ENCODE data around the gene TMEM209. TPM values are rescaled to one million over a fixed set of nuclear protein-coding genes. Genes with fewer than 3 reads are reported as not detected.
A peak's percentile ranks its signal among the peaks of the same experiment; 100 is the strongest.
"Not testable (repeated sequence)": the region's sequence is repeated elsewhere in the genome, so short reads cannot be mapped to it uniquely, and the experiment has no call there.

The TMEM209 gene
- total RNA-seq: 10 to 100 TPM; 36.0 to 37.3 TPM

- Mint-ChIP-seq H3K27me3 (ENCODE audit: low read depth) (no peaks in the 10 kb centered on the region), H3K9me3 (no peaks in the 10 kb centered on the region), H3K36me3 (ENCODE audit: low read depth) (peaks cover 23% of the 10 kb centered on the region), H3K27ac (peak within 1 kb of the TSS; percentile 98), H3K4me3 (peak within 1 kb of the TSS; percentile 98), H3K4me1 (ENCODE audit: low read depth) (peaks cover 33% of the 10 kb centered on the region)
- intact Hi-C loops (cut with micrococcal nuclease): loop anchor here (1.0 to 2.0 kb wide), 5 partner anchors 25 to 235 kb away; partner anchors contain the start of genes CEP41 and KLHDC10
- CTCF ChIA-PET: interaction anchor here (0.5 to 1.7 kb wide), 4 partner anchors 18 to 133 kb away, joined by 3 to 5 read pairs (median 3); no protein-coding TSS in a partner anchor
- peak; percentile 97 for DNase-seq
Observed at GRCh38 chr7:130205084-130205947, at the start of gene TMEM209. Gene TMEM209, minus strand, starts transcription at chr7:130205406. Its CDS starts 31 bp downstream, at chr7:130205375.

GRCh38 chr7:130254555-130254954, 49.3 kb upstream of the TMEM209 start:
- no peak for DNase-seq
- Mint-ChIP-seq H3K36me3 (ENCODE audit: low read depth) (peaks cover 1% of the 10 kb centered on the region), H3K9me3 (peaks cover 21% of the 10 kb centered on the region), H3K27ac (no peak overlapping the region), H3K4me1 (ENCODE audit: low read depth) (no peaks in the 10 kb centered on the region), H3K4me3 (no peak overlapping the region), H3K27me3 (ENCODE audit: low read depth) (no peaks in the 10 kb centered on the region)
- intact Hi-C loops (cut with micrococcal nuclease): no loop called here
- CTCF ChIA-PET: no interaction called here

- H3K27ac Mint-ChIP-seq; H3K9me3 Mint-ChIP-seq; CTCF ChIA-PET; H3K4me3 Mint-ChIP-seq; intact Hi-C loops (cut with micrococcal nuclease); DNase-seq; H3K27me3 Mint-ChIP-seq (ENCODE audit: low read depth); H3K36me3 Mint-ChIP-seq (ENCODE audit: low read depth); H3K4me1 Mint-ChIP-seq (ENCODE audit: low read depth): not testable (repeated sequence)
Observed at GRCh38 chr7:130249626-130250025, 44.4 kb upstream of the TMEM209 start.

- H3K9me3 Mint-ChIP-seq; H3K27me3 Mint-ChIP-seq (ENCODE audit: low read depth); H3K36me3 Mint-ChIP-seq (ENCODE audit: low read depth); H3K4me3 Mint-ChIP-seq; H3K4me1 Mint-ChIP-seq (ENCODE audit: low read depth); H3K27ac Mint-ChIP-seq; CTCF ChIA-PET; intact Hi-C loops (cut with micrococcal nuclease); DNase-seq: not testable (repeated sequence)
Observed at GRCh38 chr7:130248842-130249241, 43.6 kb upstream of the TMEM209 start.

GRCh38 chr7:130246491-130246890, 41.3 kb upstream of the TMEM209 start:
- CTCF ChIA-PET; H3K27me3 Mint-ChIP-seq (ENCODE audit: low read depth); H3K27ac Mint-ChIP-seq; H3K4me3 Mint-ChIP-seq; DNase-seq; H3K36me3 Mint-ChIP-seq (ENCODE audit: low read depth); H3K9me3 Mint-ChIP-seq; intact Hi-C loops (cut with micrococcal nuclease); H3K4me1 Mint-ChIP-seq (ENCODE audit: low read depth): not testable (repeated sequence)

- CTCF ChIA-PET: interaction anchor here (0.6 to 2.1 kb wide), 20 partner anchors 15 to 604 kb away, joined by 3 to 20 read pairs (median 3); no protein-coding TSS in a partner anchor
- H3K27ac Mint-ChIP-seq: not testable (repeated sequence)
Observed at GRCh38 chr7:130243486-130243885, 38.3 kb upstream of the TMEM209 start.

GRCh38 chr7:130242198-130243014, 37.2 kb upstream of the TMEM209 start:
- peaks cover 5% of the 10 kb centered on the region for H3K9me3 Mint-ChIP-seq
- intact Hi-C loops (cut with micrococcal nuclease): loop anchor here (1.0 to 5.0 kb wide), 7 partner anchors 65 to 590 kb away; partner anchors contain the start of gene KLHDC10
- DNase-seq: peak; percentile 76
- H3K4me3 Mint-ChIP-seq: no peak overlapping the region
- H3K4me1 Mint-ChIP-seq (ENCODE audit: low read depth): peaks cover 9% of the 10 kb centered on the region
- H3K27me3 Mint-ChIP-seq (ENCODE audit: low read depth): no peaks in the 10 kb centered on the region
- no peaks in the 10 kb centered on the region for H3K36me3 Mint-ChIP-seq (ENCODE audit: low read depth)
- no peak overlapping the region for H3K27ac Mint-ChIP-seq
- CTCF ChIA-PET: interaction anchor here (0.7 to 2.1 kb wide), 10 partner anchors 13 to 590 kb away, joined by 3 to 20 read pairs (median 5); no protein-coding TSS in a partner anchor

More at GRCh38 chr7:130243486-130243885, 38.3 kb upstream of the TMEM209 start:
- H3K36me3 Mint-ChIP-seq (ENCODE audit: low read depth); H3K27me3 Mint-ChIP-seq (ENCODE audit: low read depth); H3K4me1 Mint-ChIP-seq (ENCODE audit: low read depth); H3K9me3 Mint-ChIP-seq; DNase-seq; H3K4me3 Mint-ChIP-seq: not testable (repeated sequence)
- intact Hi-C loops (cut with micrococcal nuclease): loop anchor here (2.0 to 5.0 kb wide), 3 partner anchors 64 to 453 kb away; partner anchors contain the start of gene KLHDC10

GRCh38 chr7:130240240-130240639, 35.0 kb upstream of the TMEM209 start:
- H3K36me3 Mint-ChIP-seq (ENCODE audit: low read depth): no peaks in the 10 kb centered on the region
- no peaks in the 10 kb centered on the region for H3K27me3 Mint-ChIP-seq (ENCODE audit: low read depth)
- H3K9me3 Mint-ChIP-seq: no peaks in the 10 kb centered on the region
- intact Hi-C loops (cut with micrococcal nuclease): loop anchor here (5.0 kb wide), 1 partner anchor 67 kb away; no protein-coding TSS in a partner anchor
- H3K4me1 Mint-ChIP-seq (ENCODE audit: low read depth): peaks cover 9% of the 10 kb centered on the region
- no peak overlapping the region for H3K27ac Mint-ChIP-seq
- CTCF ChIA-PET: interaction anchor here (0.6 to 1.9 kb wide), 3 partner anchors 59 to 324 kb away, joined by 3 to 8 read pairs (median 3); no protein-coding TSS in a partner anchor
- no peak for DNase-seq
- no peak overlapping the region for H3K4me3 Mint-ChIP-seq

GRCh38 chr7:130236361-130236760, 31.2 kb upstream of the TMEM209 start:
- intact Hi-C loops (cut with micrococcal nuclease); H3K4me1 Mint-ChIP-seq (ENCODE audit: low read depth); DNase-seq; H3K4me3 Mint-ChIP-seq; H3K27ac Mint-ChIP-seq; H3K27me3 Mint-ChIP-seq (ENCODE audit: low read depth); H3K9me3 Mint-ChIP-seq; H3K36me3 Mint-ChIP-seq (ENCODE audit: low read depth): not testable (repeated sequence)
- CTCF ChIA-PET: interaction anchor here (0.6 to 0.9 kb wide), 3 partner anchors 37 to 136 kb away, joined by 4 to 7 read pairs (median 4); no protein-coding TSS in a partner anchor

GRCh38 chr7:130234078-130234477, 28.9 kb upstream of the TMEM209 start:
- peaks cover 3% of the 10 kb centered on the region for H3K27me3 Mint-ChIP-seq (ENCODE audit: low read depth)
- DNase-seq: no peak
- no peaks in the 10 kb centered on the region for H3K9me3 Mint-ChIP-seq
- no peak overlapping the region for H3K27ac Mint-ChIP-seq
- no peak overlapping the region for H3K4me3 Mint-ChIP-seq
- H3K4me1 Mint-ChIP-seq (ENCODE audit: low read depth): no peaks in the 10 kb centered on the region
- no peaks in the 10 kb centered on the region for H3K36me3 Mint-ChIP-seq (ENCODE audit: low read depth)
- CTCF ChIA-PET: no interaction called here
- intact Hi-C loops (cut with micrococcal nuclease): no loop called here

- Mint-ChIP-seq H3K27me3 (ENCODE audit: low read depth) (peaks cover 3% of the 10 kb centered on the region), H3K27ac (no peak overlapping the region), H3K4me1 (ENCODE audit: low read depth) (no peaks in the 10 kb centered on the region), H3K4me3 (no peak overlapping the region), H3K36me3 (ENCODE audit: low read depth) (no peaks in the 10 kb centered on the region), H3K9me3 (no peaks in the 10 kb centered on the region)
- no peak for DNase-seq
- intact Hi-C loops (cut with micrococcal nuclease): no loop called here
- CTCF ChIA-PET: interaction anchor here (0.9 kb wide), 1 partner anchor 526 kb away, joined by 3 read pairs; no protein-coding TSS in a partner anchor
Observed at GRCh38 chr7:130232209-130232608, 27.0 kb upstream of the TMEM209 start.

GRCh38 chr7:130231792-130232191, 26.6 kb upstream of the TMEM209 start:
- Mint-ChIP-seq H3K4me1 (ENCODE audit: low read depth) (no peaks in the 10 kb centered on the region), H3K27me3 (ENCODE audit: low read depth) (peaks cover 3% of the 10 kb centered on the region), H3K9me3 (no peaks in the 10 kb centered on the region), H3K36me3 (ENCODE audit: low read depth) (no peaks in the 10 kb centered on the region), H3K4me3 (no peak overlapping the region), H3K27ac (no peak overlapping the region)
- no peak for DNase-seq
- intact Hi-C loops (cut with micrococcal nuclease): no loop called here
- CTCF ChIA-PET: interaction anchor here (0.9 kb wide), 1 partner anchor 526 kb away, joined by 3 read pairs; no protein-coding TSS in a partner anchor
